ENCODE measurements around the gene MINAR1.

GRCh38 chr15:79455943-79456342, 23.8 kb downstream of the MINAR1 start:
- TF ChIP-seq EZH2phosphoT487 (IDR thresholded peaks at IDR 0.05; ENCODE audit: borderline replicate concordance): no peak
- TF ChIP-seq CTCF (conservative IDR thresholded peaks at IDR 0.05; ENCODE audit: low read length): no peak
